Measurements from ENCODE around the gene PSIP1. TPM values are rescaled to one million over a fixed set of nuclear protein-coding genes. Genes with fewer than 3 reads are reported as not detected.

The PSIP1 gene
- total and polyA plus RNA-seq, 4 donors = 14.8 to 75.1 (median 29.8) TPM

DNA sequence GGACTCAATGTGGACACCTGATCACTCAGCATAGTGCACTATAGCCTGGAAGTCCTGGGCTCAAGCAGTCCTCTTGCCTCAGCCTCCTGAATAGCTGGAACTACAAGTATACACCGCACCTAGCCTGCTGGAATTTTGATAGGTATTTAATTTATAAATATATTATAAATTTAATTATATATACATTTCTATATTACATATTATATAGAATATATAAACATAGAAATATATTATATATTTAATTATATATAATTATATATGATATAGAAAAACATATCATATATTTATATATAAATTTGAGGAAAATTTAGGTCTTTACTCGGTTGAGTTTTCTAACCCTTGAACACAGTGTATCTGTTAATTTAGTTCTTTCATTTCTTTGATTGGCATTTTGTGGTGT is 15.2 kb upstream of the PSIP1 start:
- H3K27ac ChIP-seq (ENCODE audit: low read depth in 1 of 2, low read length in 1 of 2) = no peak overlapping the region
- H3K27me3 ChIP-seq (ENCODE audit: control insufficient read depth in 3 of 3, insufficient read depth in 3 of 3, low read length in 2 of 3) = no peaks in the 10 kb centered on the region
- no peaks in the 10 kb centered on the region for H3K9me3 ChIP-seq (ENCODE audit: control insufficient read depth in 4 of 4, insufficient read depth in 3 of 4, low read length in 3 of 4)
- TF ChIP-seq, protein P1, sequence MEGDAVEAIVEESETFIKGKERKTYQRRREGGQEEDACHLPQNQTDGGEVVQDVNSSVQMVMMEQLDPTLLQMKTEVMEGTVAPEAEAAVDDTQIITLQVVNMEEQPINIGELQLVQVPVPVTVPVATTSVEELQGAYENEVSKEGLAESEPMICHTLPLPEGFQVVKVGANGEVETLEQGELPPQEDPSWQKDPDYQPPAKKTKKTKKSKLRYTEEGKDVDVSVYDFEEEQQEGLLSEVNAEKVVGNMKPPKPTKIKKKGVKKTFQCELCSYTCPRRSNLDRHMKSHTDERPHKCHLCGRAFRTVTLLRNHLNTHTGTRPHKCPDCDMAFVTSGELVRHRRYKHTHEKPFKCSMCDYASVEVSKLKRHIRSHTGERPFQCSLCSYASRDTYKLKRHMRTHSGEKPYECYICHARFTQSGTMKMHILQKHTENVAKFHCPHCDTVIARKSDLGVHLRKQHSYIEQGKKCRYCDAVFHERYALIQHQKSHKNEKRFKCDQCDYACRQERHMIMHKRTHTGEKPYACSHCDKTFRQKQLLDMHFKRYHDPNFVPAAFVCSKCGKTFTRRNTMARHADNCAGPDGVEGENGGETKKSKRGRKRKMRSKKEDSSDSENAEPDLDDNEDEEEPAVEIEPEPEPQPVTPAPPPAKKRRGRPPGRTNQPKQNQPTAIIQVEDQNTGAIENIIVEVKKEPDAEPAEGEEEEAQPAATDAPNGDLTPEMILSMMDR (IDR thresholded peaks at IDR 0.05; ENCODE audit: control extremely low read depth, extremely low read depth) = no peak
- no peak overlapping the region for H3K9ac ChIP-seq (ENCODE audit: insufficient read depth in 1 of 2, low read length in 2 of 2)
- no peaks in the 10 kb centered on the region for H3K36me3 ChIP-seq (ENCODE audit: control insufficient read depth in 4 of 4, insufficient read depth in 4 of 4, low read length in 4 of 4)
- H3K4me1 ChIP-seq (ENCODE audit: control insufficient read depth in 5 of 5, insufficient read depth in 5 of 5, low read length in 5 of 5) = peaks cover 0 to 2% (median 0%) of the 10 kb centered on the region in 5 donors
- H3K4me3 ChIP-seq = no peak overlapping the region
- DNase-seq (no peak), ATAC-seq (ENCODE audit: insufficient read depth, low FRiP score) (no peak)
- 47 to 98% methylated on average over 2 of the region's 2 CpGs for WGBS, 2 donors

- H3K36me3 ChIP-seq (ENCODE audit: control insufficient read depth in 4 of 4, insufficient read depth in 4 of 4, low read length in 4 of 4) = no peaks in the 10 kb centered on the region
- DNase-seq = no peak
These were observed 14.2 kb upstream of the PSIP1 start for GRCh38 chr9:15524845-15525455.

DNA sequence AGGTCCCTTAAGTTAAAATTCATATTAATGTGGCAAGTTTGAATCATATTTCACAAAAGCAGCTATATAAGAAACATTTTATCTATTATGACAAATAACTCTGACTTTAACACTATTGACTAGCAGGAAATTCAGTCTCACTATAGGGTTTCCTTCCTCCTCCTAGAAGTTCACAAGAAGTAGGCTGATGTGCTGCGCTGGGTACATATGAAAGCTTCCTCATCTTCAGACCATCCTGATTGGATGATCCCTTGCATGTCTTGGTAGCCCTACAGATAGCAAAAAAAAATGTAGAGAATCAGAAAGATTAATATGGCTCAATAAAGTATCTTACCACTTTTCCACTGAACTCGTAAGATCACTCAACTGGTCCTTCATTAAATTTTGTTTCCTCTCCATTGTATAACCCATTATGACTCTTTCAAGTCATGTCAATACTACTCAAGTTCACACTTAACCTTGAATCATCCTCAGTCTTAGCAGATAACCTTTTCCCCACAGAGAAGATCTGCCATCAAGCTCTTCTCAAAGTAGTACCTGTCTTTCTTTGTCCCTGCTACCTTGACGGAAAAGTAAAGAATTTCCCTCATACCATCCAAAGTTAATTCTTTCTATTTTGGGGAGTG is 11.5 kb upstream of the PSIP1 start:
- Histone ChIP-seq H3K9me3 (ENCODE audit: control insufficient read depth in 4 of 4, insufficient read depth in 3 of 4, low read length in 3 of 4) (peaks cover 0 to 2% (median 0%) of the 10 kb centered on the region in 4 donors), H3K4me3 (no peak overlapping the region), H3K9ac (ENCODE audit: insufficient read depth in 1 of 2, low read length in 2 of 2) (no peak overlapping the region), H3K27ac (ENCODE audit: low read depth in 1 of 2, low read length in 1 of 2) (no peak overlapping the region), H3K27me3 (ENCODE audit: control insufficient read depth in 3 of 3, insufficient read depth in 3 of 3, low read length in 2 of 3) (no peaks in the 10 kb centered on the region), H3K4me1 (ENCODE audit: control insufficient read depth in 5 of 5, insufficient read depth in 5 of 5, low read length in 5 of 5) (peaks cover 0 to 2% (median 0%) of the 10 kb centered on the region in 5 donors), H3K36me3 (ENCODE audit: control insufficient read depth in 4 of 4, insufficient read depth in 4 of 4, low read length in 4 of 4) (no peaks in the 10 kb centered on the region)
- TF ChIP-seq, protein P1 (IDR thresholded peaks at IDR 0.05; ENCODE audit: control extremely low read depth, extremely low read depth) = no peak
- WGBS, 2 donors = 83 to 87% methylated on average over 3 of the region's 3 CpGs
- DNase-seq (no peak), ATAC-seq (ENCODE audit: insufficient read depth, low FRiP score) (no peak)

More at GRCh38 chr9:15524845-15525455, 14.2 kb upstream of the PSIP1 start:
- Histone ChIP-seq H3K27ac (ENCODE audit: low read depth in 1 of 2, low read length in 1 of 2) (no peak overlapping the region), H3K27me3 (ENCODE audit: control insufficient read depth in 3 of 3, insufficient read depth in 3 of 3, low read length in 2 of 3) (no peaks in the 10 kb centered on the region), H3K9ac (ENCODE audit: insufficient read depth in 1 of 2, low read length in 2 of 2) (no peak overlapping the region), H3K4me3 (no peak overlapping the region), H3K4me1 (ENCODE audit: control insufficient read depth in 5 of 5, insufficient read depth in 5 of 5, low read length in 5 of 5) (peaks cover 0 to 2% (median 0%) of the 10 kb centered on the region in 5 donors), H3K9me3 (ENCODE audit: control insufficient read depth in 4 of 4, insufficient read depth in 3 of 4, low read length in 3 of 4) (no peaks in the 10 kb centered on the region)
- WGBS, 2 donors = 60 to 72% methylated on average over 8 of the region's 8 CpGs
- TF ChIP-seq, protein P1 (IDR thresholded peaks at IDR 0.05; ENCODE audit: control extremely low read depth, extremely low read depth) = no peak
- no peak for ATAC-seq (ENCODE audit: insufficient read depth, low FRiP score)
